H7 (cell line): ENCODE measurements around the gene CECR2. TPM values are rescaled to one million over a fixed set of nuclear protein-coding genes. Genes with fewer than 3 reads are reported as not detected.
"Not testable (repeated sequence)": the region's sequence is repeated elsewhere in the genome, so short reads cannot be mapped to it uniquely, and the experiment has no call there.

ENCODE experiments used
- DNase-seq: peaks from one replicate; pipeline ENCODE4 v3.0.0; 2012
- H3K27me3 ChIP-seq: 2 replicates; pipeline ENCODE4 v1.6.0; 2011; ENCODE audit warnings: mild to moderate bottlenecking, low read length; ENCODE audit not compliant: control insufficient read depth, insufficient read depth
- H3K36me3 ChIP-seq: replicated peaks from 2 replicates; pipeline ENCODE4 v1.5.1; 2011; ENCODE audit warnings: low read length; ENCODE audit not compliant: control insufficient read depth, insufficient read depth
- H3K4me3 ChIP-seq: 2 replicates; pipeline ENCODE4 v1.5.1; 2011; ENCODE audit warnings: low read depth, mild to moderate bottlenecking, control low read depth, low read length, moderate library complexity; ENCODE audit not compliant: insufficient read depth
- total RNA-seq: library from RNA; depleted of rRNA; stranded (reverse); fragments of >200 nt; shearing (Covaris generic); gene quantifications from 2 replicates; pipeline ENCODE4 v1.2.3, GENCODE V29; 2014

Gene CECR2
- total RNA-seq, 1 experiment from 2014 or later = 50.0 TPM

- DNase-seq = no peak
- Histone ChIP-seq H3K4me3 (no peak overlapping the region), H3K27me3 (no peaks in the 10 kb centered on the region), H3K36me3 (peaks cover 33% of the 10 kb centered on the region)
These were observed 189.9 kb downstream of the CECR2 start for GRCh38 chr22:17559188-17559587.

- H3K36me3 ChIP-seq = peaks cover 7% of the 10 kb centered on the region
- peak; percentile 81 for DNase-seq
- H3K27me3 ChIP-seq = no peaks in the 10 kb centered on the region
- H3K4me3 ChIP-seq = no peak within 1 kb of the TSS
These were observed 193.9 kb downstream of the CECR2 start, which contains the start of gene SLC25A18 for GRCh38 chr22:17562906-17563870. Gene SLC25A18 (plus strand): TSS chr22:17563498. CDS start chr22:17579945, 16,447 bp downstream.

DNA sequence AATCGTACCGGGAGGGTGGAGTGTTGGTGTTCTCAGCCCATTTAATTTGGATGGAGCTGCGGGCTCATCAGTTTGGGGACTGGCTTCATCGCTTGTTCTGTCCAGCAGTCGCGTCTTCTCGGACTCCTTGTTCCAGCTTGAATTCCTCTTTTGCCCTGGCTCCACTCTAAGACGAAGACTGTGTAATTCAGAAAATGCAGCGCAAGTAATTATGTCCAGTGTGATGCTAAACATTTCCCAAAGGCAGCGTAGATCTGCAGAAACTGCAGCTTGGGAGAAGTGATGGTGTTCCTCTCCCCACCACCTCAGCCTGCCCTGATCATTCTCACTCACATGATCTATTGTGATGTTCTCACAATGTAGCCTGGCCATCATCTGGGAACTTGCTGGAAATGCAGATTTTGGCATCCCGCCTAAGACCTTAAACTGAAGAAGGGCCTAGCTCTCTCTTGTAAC is 194.7 kb downstream of the CECR2 start:
- H3K36me3 ChIP-seq = peaks cover 5% of the 10 kb centered on the region
- no peak for DNase-seq
- H3K4me3 ChIP-seq = no peak overlapping the region
- H3K27me3 ChIP-seq = no peaks in the 10 kb centered on the region

- not testable (repeated sequence) for DNase-seq, H3K36me3 ChIP-seq, H3K4me3 ChIP-seq, H3K27me3 ChIP-seq
These were observed 196.9 kb downstream of the CECR2 start for GRCh38 chr22:17566016-17566687.

GRCh38 chr22:17566776-17567175 is 197.5 kb downstream of the CECR2 start:
- Histone ChIP-seq H3K4me3 (no peak overlapping the region), H3K36me3 (no peaks in the 10 kb centered on the region), H3K27me3 (no peaks in the 10 kb centered on the region)
- no peak for DNase-seq

DNA sequence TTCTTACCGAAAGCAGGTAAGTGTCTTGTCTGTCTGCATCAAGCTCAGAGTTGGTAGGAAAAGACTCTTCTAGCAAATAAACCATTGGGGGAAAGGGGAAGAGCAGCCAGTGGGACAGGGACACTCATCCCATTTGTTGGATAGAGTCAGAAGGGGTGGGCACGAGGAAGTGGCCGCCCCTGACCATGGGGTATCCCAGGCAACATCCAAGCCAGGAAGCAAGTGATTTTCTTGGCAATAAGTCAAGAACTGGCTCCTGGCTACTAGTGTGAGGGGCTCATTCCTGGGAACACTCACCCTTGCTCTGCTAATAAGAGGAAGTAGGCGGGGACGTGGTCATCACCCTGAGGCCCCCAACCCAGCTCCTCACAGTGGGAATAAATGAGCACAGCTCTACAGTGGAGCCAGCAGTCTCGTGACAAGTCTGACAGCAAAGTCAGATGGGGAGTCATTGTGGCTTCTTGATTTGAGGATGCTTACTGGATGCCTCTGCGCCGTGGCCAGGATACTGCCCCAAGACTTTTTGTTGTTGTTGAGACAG is 200.8 kb downstream of the CECR2 start:
- no peak for DNase-seq
- Histone ChIP-seq H3K36me3 (no peaks in the 10 kb centered on the region), H3K27me3 (no peaks in the 10 kb centered on the region), H3K4me3 (no peak overlapping the region)

GRCh38 chr22:17570851-17571631 is 201.8 kb downstream of the CECR2 start:
- no peak for DNase-seq
- Histone ChIP-seq H3K27me3 (no peaks in the 10 kb centered on the region), H3K4me3 (no peak overlapping the region), H3K36me3 (no peaks in the 10 kb centered on the region)

DNA sequence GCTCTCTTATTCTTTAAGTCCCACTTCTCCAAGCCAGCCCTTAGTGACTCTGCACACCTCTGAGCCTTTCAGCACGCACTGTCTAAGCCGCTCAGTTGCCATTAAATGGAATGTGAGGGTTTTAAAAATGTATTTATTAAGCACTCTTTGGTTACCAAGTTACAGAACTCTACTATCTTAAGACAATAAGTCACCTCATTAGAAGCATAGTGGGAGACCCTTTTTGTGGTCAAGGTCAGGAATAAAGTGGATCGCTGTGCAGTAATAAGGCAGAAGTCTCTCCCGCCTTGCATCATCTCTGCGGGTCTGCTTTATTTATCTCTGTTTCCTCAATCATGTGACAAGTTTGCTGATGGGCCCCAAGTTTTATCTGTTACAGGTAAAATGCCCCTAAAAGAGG is 205.9 kb downstream of the CECR2 start:
- Histone ChIP-seq H3K27me3 (no peaks in the 10 kb centered on the region), H3K36me3 (no peaks in the 10 kb centered on the region), H3K4me3 (no peak overlapping the region)
- no peak for DNase-seq

GRCh38 chr22:17575681-17576080 is 206.4 kb downstream of the CECR2 start:
- DNase-seq = no peak
- H3K4me3 ChIP-seq = no peak overlapping the region
- H3K36me3 ChIP-seq = no peaks in the 10 kb centered on the region
- H3K27me3 ChIP-seq = no peaks in the 10 kb centered on the region

DNA sequence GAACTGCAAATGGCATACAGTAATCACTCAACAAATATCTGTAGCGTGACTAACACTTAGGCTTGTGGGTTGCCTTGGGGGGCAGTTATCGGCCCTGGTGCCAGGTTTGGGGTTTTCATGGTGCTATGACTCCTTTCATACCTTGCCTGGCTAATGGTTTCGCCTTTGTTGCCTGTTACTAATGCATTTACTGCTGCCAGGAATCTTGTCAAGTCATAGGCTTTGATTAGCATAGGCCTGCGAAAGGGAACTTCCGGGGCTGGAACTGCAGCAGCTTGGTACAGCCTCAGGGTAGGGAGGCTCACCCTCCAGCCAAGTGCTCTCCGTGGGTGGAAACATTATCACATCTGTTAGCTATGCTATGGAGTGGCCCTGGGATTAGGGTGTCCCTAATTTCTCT is 207.2 kb downstream of the CECR2 start:
- DNase-seq = no peak
- no peaks in the 10 kb centered on the region for H3K27me3 ChIP-seq
- H3K36me3 ChIP-seq = no peaks in the 10 kb centered on the region
- no peak overlapping the region for H3K4me3 ChIP-seq

DNA sequence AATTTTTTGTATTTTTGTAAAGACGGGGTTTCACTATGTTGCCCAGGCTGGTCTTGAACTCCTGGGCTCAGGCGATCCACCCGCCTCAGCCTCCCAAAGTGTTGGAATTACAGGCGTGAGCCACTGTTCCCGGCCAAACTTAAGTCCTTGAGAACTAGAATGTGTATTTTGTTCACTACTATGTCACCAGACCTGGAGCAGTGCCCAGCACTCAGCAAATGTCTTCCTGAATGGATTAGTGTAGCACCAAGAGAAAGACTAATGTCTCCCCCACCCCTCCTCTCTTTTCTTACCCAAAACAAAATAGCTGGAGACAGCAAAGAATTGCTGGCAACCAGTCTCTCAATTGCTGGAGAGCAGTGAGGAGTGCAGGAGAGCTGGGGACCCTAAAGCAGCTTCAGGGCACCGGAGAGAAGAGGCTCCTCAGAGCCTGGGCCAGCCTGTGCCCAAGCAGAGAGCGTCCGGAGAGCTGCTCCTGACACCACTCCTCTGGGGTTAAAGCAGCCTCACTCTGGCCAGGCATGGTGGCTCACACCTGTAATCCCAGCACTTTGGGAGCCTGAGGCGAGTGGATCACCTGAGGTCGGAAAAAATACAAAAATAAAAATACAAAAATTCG is 209.0 kb downstream of the CECR2 start:
- DNase-seq = no peak
- Histone ChIP-seq H3K4me3 (no peak overlapping the region), H3K36me3 (no peaks in the 10 kb centered on the region), H3K27me3 (no peaks in the 10 kb centered on the region)

DNA sequence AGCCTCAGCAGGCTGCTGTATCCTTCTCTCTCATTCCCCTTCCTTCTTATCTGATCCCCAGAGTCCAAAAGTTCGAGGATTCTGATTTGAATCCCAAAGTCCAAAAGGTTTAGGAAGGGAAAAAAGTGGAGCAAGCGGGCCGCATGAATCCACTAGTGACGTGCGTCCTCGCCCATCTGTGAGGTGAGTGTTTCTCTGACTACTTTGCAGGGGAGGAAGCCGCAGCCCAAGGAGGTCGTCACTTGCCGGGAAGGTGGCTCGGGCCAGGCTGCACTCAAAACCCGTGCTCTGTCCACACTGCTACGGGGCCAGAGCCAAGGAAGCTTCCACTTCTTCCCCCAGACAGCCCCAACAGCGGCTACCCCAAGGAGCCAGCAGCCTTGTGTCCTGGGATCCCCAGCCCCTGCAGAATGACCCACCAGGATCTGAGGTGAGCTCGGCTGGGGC is 210.3 kb downstream of the CECR2 start:
- DNase-seq = no peak
- H3K27me3 ChIP-seq = no peaks in the 10 kb centered on the region
- H3K36me3 ChIP-seq = no peaks in the 10 kb centered on the region
- H3K4me3 ChIP-seq = no peak overlapping the region

DNA sequence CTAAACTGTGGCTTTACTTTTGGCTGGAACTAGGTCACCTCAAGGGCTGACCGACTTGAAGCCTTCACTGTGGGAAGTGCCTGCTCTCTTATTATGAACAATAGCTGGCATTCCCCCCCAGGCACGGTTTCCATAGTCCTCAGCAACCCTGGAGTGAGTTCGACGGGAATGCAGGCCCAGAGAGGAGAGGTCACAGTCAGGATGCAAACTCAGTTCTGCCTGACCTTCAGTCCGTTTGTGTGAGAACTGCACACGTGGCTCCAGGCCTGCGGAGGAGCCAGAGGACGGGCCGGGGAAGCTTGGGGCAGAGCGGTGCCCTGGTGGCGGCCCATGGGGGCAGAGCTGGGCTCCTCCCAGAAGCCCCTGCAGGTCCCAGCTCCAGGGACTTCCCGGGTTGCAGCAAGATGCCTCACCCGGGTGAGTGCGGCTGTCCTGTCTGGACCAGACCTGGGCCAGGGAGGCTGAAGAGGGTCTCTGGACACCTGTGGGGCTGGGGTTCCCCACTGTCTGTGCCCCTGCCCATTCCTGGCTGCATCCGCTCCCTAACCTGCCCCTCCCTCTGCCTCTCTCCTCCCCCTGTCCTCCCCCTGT is 211.3 kb downstream of the CECR2 start:
- Histone ChIP-seq H3K36me3 (no peaks in the 10 kb centered on the region), H3K27me3 (no peaks in the 10 kb centered on the region), H3K4me3 (no peak overlapping the region)
- peak; percentile 89 for DNase-seq
